Peyer's patch (tissue), 4 donors: ENCODE data around the gene ONECUT1.

Experiments used
- CTCF ChIP-seq, 6 experiments: fragments of 450-650 bp in 4 of 6; fragments of 200-600 bp in 2 of 6; sonication (generic) in 1 of 6; IDR thresholded peaks; one replicate each; pipeline ENCODE4 v1.5.1; 2017 to 2019; ENCODE audit warnings: antibody characterized with exemption in 6 of 6, mild to moderate bottlenecking in 3 of 6, moderate library complexity in 1 of 6
- POLR2A ChIP-seq, 2 donors: fragments of 450-650 bp; IDR thresholded peaks; one replicate each; pipeline ENCODE4 v1.5.1; 2017; ENCODE audit warnings: antibody characterized with exemption in 2 of 2, mild to moderate bottlenecking in 2 of 2, moderate library complexity in 2 of 2

- TF ChIP-seq CTCF (IDR thresholded peaks at IDR 0.05) (no peak), POLR2A (IDR thresholded peaks at IDR 0.05) (no peak)
Measured at GRCh38 chr15:52790169-52790708, at the start of gene ONECUT1.
